NCI-H526 (cell line): ENCODE measurements around the gene JAG2.

Experiments
- DNase-seq, 2 experiments: peaks; one replicate each; lab custom pipeline; 2025; lab: John Stamatoyannopoulos, UW

Gene JAG2

GRCh38 chr14:105092171-105093037, 76.2 kb downstream of the JAG2 start:
- DNase-seq = peak in 1 of 2 experiments; percentile 69

GRCh38 chr14:105091517-105092170, 76.9 kb downstream of the JAG2 start:
- DNase-seq = peak in 1 of 2 experiments; percentile 62

DNA sequence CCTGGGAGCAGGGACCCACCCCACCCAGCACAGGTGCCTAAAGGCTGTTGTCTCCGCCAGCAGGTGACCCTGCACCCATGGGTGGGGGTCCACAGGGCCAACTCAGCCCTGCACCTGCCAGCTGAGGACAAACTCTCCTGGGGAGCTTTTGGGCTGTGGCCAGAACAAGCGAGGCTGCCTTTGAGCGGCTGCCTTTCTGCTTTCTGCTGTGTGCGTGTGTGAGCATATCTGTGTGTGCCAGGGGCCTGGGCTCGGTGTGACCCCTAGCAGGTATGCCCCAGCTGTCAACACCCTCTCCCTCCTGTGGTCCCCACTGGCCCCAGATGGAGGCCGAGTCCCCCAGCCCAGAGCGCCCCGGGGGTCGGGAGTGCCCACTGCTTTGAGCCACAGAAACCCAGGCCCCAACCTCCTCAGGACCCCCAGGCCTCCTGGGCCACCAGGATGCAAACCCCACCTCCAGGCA, 77.5 kb downstream of the JAG2 start:
- DNase-seq = no peak
